GM21447 (cell line): ENCODE results near the gene CBLB.

Source experiments
- ATAC-seq: cut with Tn5 transposase; IDR thresholded peaks from one replicate; pipeline ENCODE4 v1.9.1; 2021; ENCODE audit not compliant: unreplicated experiment

Gene CBLB

GRCh38 chr3:105876780-105877327 is 8.0 kb upstream of the CBLB start:
- peak; percentile 55 for ATAC-seq

- no peak for ATAC-seq
These were observed 1.3 kb upstream of the CBLB start for GRCh38 chr3:105869861-105870755.

- no peak for ATAC-seq
These were observed 670 bp upstream of the CBLB start for GRCh38 chr3:105869531-105869833.

- ATAC-seq = peak; percentile 7
These were observed 426 bp downstream of the CBLB start for GRCh38 chr3:105868431-105868741.

GRCh38 chr3:105867712-105868430 is 941 bp downstream of the CBLB start:
- no peak for ATAC-seq

- ATAC-seq = peak; percentile 31
These were observed 1.9 kb downstream of the CBLB start for GRCh38 chr3:105866656-105867653.

GRCh38 chr3:105865867-105866350 is 2.9 kb downstream of the CBLB start:
- no peak for ATAC-seq

- no peak for ATAC-seq
These were observed 3.7 kb downstream of the CBLB start for GRCh38 chr3:105865016-105865623.

GRCh38 chr3:105864212-105864611 is 4.6 kb downstream of the CBLB start:
- ATAC-seq = no peak

- no peak for ATAC-seq
These were observed 5.2 kb downstream of the CBLB start for GRCh38 chr3:105863608-105864007.

- ATAC-seq = peak; percentile 59
These were observed 6.6 kb downstream of the CBLB start for GRCh38 chr3:105862217-105862616.

- no peak for ATAC-seq
These were observed 8.2 kb downstream of the CBLB start for GRCh38 chr3:105860641-105861040.

- ATAC-seq = no peak
These were observed 10.8 kb downstream of the CBLB start for GRCh38 chr3:105858017-105858416.

GRCh38 chr3:105857601-105858000 is 11.2 kb downstream of the CBLB start:
- no peak for ATAC-seq

- ATAC-seq = no peak
These were observed 12.2 kb downstream of the CBLB start for GRCh38 chr3:105856605-105857004.

- peak; percentile 96 for ATAC-seq
These were observed 14.9 kb downstream of the CBLB start for GRCh38 chr3:105853801-105854432.

- no peak for ATAC-seq
These were observed 17.2 kb downstream of the CBLB start for GRCh38 chr3:105851582-105851981.

GRCh38 chr3:105851176-105851575 is 17.6 kb downstream of the CBLB start:
- ATAC-seq = no peak

- no peak for ATAC-seq
These were observed 18.2 kb downstream of the CBLB start for GRCh38 chr3:105850593-105850992.

GRCh38 chr3:105848821-105849220 is 20.0 kb downstream of the CBLB start:
- no peak for ATAC-seq
